CD14-positive monocyte (primary cell): ENCODE data around the gene NOP9. TPM values are rescaled to one million over a fixed set of nuclear protein-coding genes. Genes with fewer than 3 reads are reported as not detected.

Source experiments
- DNase-seq, 3 donors: peaks; one replicate each; pipeline ENCODE4 v3.0.0-alpha.2; 2011 to 2022
- H2AFZ ChIP-seq: 2 replicates; pipeline ENCODE4 v1.6.0; 2012; ENCODE audit warnings: mild to moderate bottlenecking, low read depth, low read length, inconsistent platforms; ENCODE audit not compliant: insufficient read depth, poor library complexity, severe bottlenecking
- H3K27ac ChIP-seq, 2 donors: 1 replicate in 1 of 2; 2 replicates in 1 of 2; pipeline ENCODE4 v1.5.1; 2012 to 2013; ENCODE audit warnings: low read length in 2 of 2, control low read depth in 1 of 2, inconsistent platforms in 1 of 2, low read depth in 1 of 2, mild to moderate bottlenecking in 1 of 2
- H3K27me3 ChIP-seq, 2 donors: one replicate each; pipeline versions ENCODE4 v1.6.0 to v1.6.1; 2011 to 2013; ENCODE audit warnings: low read length in 2 of 2; ENCODE audit not compliant: control insufficient read depth in 2 of 2, insufficient read depth in 2 of 2
- H3K36me3 ChIP-seq, 2 donors: replicated peaks in 1 of 2; 1 replicate in 1 of 2; 2 replicates in 1 of 2; pipeline versions ENCODE4 v1.5.1 to v1.6.1; 2012 to 2013; ENCODE audit warnings: low read length in 2 of 2, control low read depth in 1 of 2, inconsistent platforms in 1 of 2, mild to moderate bottlenecking in 1 of 2; ENCODE audit not compliant: insufficient read depth in 2 of 2, control insufficient read depth in 1 of 2
- H3K4me1 ChIP-seq, 2 donors: 1 replicate in 1 of 2; 2 replicates in 1 of 2; pipeline versions ENCODE4 v1.5.1 to v1.6.1; 2012 to 2013; ENCODE audit warnings: low read length in 2 of 2, control low read depth in 1 of 2, inconsistent platforms in 1 of 2, mild to moderate bottlenecking in 1 of 2, moderate library complexity in 1 of 2; ENCODE audit not compliant: insufficient read depth in 2 of 2, control insufficient read depth in 1 of 2
- H3K4me2 ChIP-seq: replicated peaks from 2 replicates; pipeline ENCODE3; 2012; ENCODE audit warnings: low read length, moderate library complexity, mild to moderate bottlenecking; ENCODE audit not compliant: poor library complexity, severe bottlenecking; ENCODE audit errors: extremely low read depth
- H3K4me3 ChIP-seq, 3 experiments: fragments of 200-600 bp in 1 of 3; sonication (generic) in 1 of 3; replicated peaks in 1 of 3; 1 replicate in 2 of 3; 2 replicates in 1 of 3; pipeline ENCODE4 v1.5.1; 2011 to 2013; ENCODE audit warnings: low read length in 3 of 3, mild to moderate bottlenecking in 3 of 3, control low read depth in 2 of 3, low read depth in 2 of 3, inconsistent platforms in 1 of 3, moderate library complexity in 1 of 3
- H3K79me2 ChIP-seq: 2 replicates; pipeline ENCODE4 v1.6.0; 2012; ENCODE audit warnings: mild to moderate bottlenecking, control low read depth, inconsistent platforms, low read length, moderate library complexity; ENCODE audit not compliant: insufficient read depth
- H3K9ac ChIP-seq: 2 replicates; pipeline ENCODE4 v1.6.0; 2017; ENCODE audit warnings: low read length, mild to moderate bottlenecking; ENCODE audit not compliant: insufficient read depth, poor library complexity, severe bottlenecking
- H3K9me3 ChIP-seq, 2 donors: replicated peaks in 1 of 2; 1 replicate in 1 of 2; 2 replicates in 1 of 2; pipeline versions ENCODE4 v1.5.1 to v1.6.1; 2012 to 2013; ENCODE audit warnings: low read length in 2 of 2, control low read depth in 1 of 2; ENCODE audit not compliant: control insufficient read depth in 1 of 2, insufficient read depth in 1 of 2
- H4K20me1 ChIP-seq: 2 replicates; pipeline ENCODE4 v1.6.0; 2012; ENCODE audit warnings: mild to moderate bottlenecking, low read length, control low read depth, moderate library complexity; ENCODE audit not compliant: insufficient read depth
- H3K27ac Mint-ChIP-seq, 7 donors: one replicate each; pipeline ENCODE4 v1.8.0; 2020; ENCODE audit warnings: mild to moderate bottlenecking in 7 of 7, mixed read lengths in 7 of 7, moderate library complexity in 6 of 7, inconsistent platforms in 2 of 7
- H3K27me3 Mint-ChIP-seq, 3 donors: one replicate each; pipeline ENCODE4 v1.8.0; 2021 to 2022; ENCODE audit warnings: low read depth in 3 of 3, mild to moderate bottlenecking in 3 of 3, mixed read lengths in 3 of 3, moderate library complexity in 3 of 3, inconsistent platforms in 1 of 3
- H3K36me3 Mint-ChIP-seq, 2 donors: one replicate each; pipeline ENCODE4 v1.8.0; 2020; ENCODE audit warnings: mixed read lengths in 2 of 2, inconsistent platforms in 1 of 2, mild to moderate bottlenecking in 1 of 2
- H3K4me1 Mint-ChIP-seq: one replicate; pipeline ENCODE4 v1.8.0; 2020; ENCODE audit warnings: mild to moderate bottlenecking, mixed read lengths
- H3K4me3 Mint-ChIP-seq, 2 donors: one replicate each; pipeline ENCODE4 v1.8.0; 2020; ENCODE audit warnings: mild to moderate bottlenecking in 2 of 2, mixed read lengths in 2 of 2, moderate library complexity in 1 of 2
- H3K9me3 Mint-ChIP-seq, 7 donors: one replicate each; pipeline ENCODE4 v1.8.0; 2020 to 2022; ENCODE audit warnings: mixed read lengths in 7 of 7, mild to moderate bottlenecking in 6 of 7, moderate library complexity in 6 of 7, inconsistent platforms in 2 of 7
- CTCF ChIP-seq: fragments of 200-600 bp; IDR thresholded peaks from one replicate; pipeline ENCODE4 v1.8.0; 2022; ENCODE audit warnings: antibody characterized with exemption, mild to moderate bottlenecking
- WGBS: methylation state at CpG from one replicate; pipeline ENCODE4 v1.1.5; 2013; ENCODE audit warnings: missing lambda C conversion rate; ENCODE audit not compliant: insufficient coverage; 5-methylcytosine and 5-hydroxymethylcytosine counted together
- intact Hi-C, 2 donors: fragments of 100-400 bp; cut with micrococcal nuclease; formaldehyde crosslinking; loops; one replicate each; pipeline versions ENCODE4 v1.15.0 to v1.15.1; 2023
- polyA plus RNA-seq, 3 donors: library from polyadenylated mRNA; depleted of rRNA in 1 of 3; unstranded in 2 of 3; stranded (reverse) in 1 of 3; fragments of 300-500 nt in 2 of 3; fragments of >200 nt in 1 of 3; fragmentation: Illumina TruSeq in 2 of 3; gene quantifications; 1 replicate in 2 of 3; 2 replicates in 1 of 3; pipeline ENCODE4 v1.2.3, GENCODE V29; 2012 to 2021

The NOP9 gene
- polyA plus RNA-seq, 3 donors, result 1.2 to 16.6 (median 1.3) TPM

- peaks cover 26 to 30% of the 10 kb centered on the region in 2 donors for H3K36me3 Mint-ChIP-seq
- H3K4me2 ChIP-seq, result peak overlapping the region; percentile 93
- peaks cover 21% of the 10 kb centered on the region for H4K20me1 ChIP-seq
- H3K4me3 Mint-ChIP-seq, result peak overlapping the region; percentile 81 to 95
- no peaks in the 10 kb centered on the region for H3K9me3 ChIP-seq
- no peaks in the 10 kb centered on the region for H3K36me3 ChIP-seq
- TF ChIP-seq CTCF, result no peak
- peaks cover 0 to 2% (median 0%) of the 10 kb centered on the region in 7 donors for H3K9me3 Mint-ChIP-seq
- peaks cover 48% of the 10 kb centered on the region for H3K79me2 ChIP-seq
- H3K27ac Mint-ChIP-seq, result peak overlapping the region; percentile 95 to 99 (median 98)
- peaks cover 84% of the 10 kb centered on the region for H3K4me1 Mint-ChIP-seq
- 87% methylated on average over 4 of the region's 10 CpGs for WGBS
- H3K4me3 ChIP-seq, result peak overlapping the region; percentile 24 to 84 (median 30)
- H3K27me3 Mint-ChIP-seq, result peaks cover 1 to 4% (median 3%) of the 10 kb centered on the region in 3 donors
- H3K27ac ChIP-seq, result peak overlapping the region; percentile 85 to 89
- intact Hi-C loops, result no loop called here
- H3K9ac ChIP-seq, result peak overlapping the region; percentile 39
- peaks cover 81 to 92% of the 10 kb centered on the region in 2 donors for H3K4me1 ChIP-seq
- H2AFZ ChIP-seq, result no peak overlapping the region
- H3K27me3 ChIP-seq, result no peaks in the 10 kb centered on the region
- DNase-seq, result peak in 1 of 3 donors; percentile 35
These were observed 15.7 kb downstream of the NOP9 start for GRCh38 chr14:24315243-24315806.

- peak overlapping the region in 2 of 3 experiments; percentile 30 to 84 for H3K4me3 ChIP-seq
- 92% methylated on average over 62 of the region's 70 CpGs for WGBS
- no peaks in the 10 kb centered on the region for H3K36me3 ChIP-seq
- no peak for DNase-seq
- H3K9me3 ChIP-seq, result no peaks in the 10 kb centered on the region
- TF ChIP-seq CTCF, result no peak
- intact Hi-C loops, result no loop called here
- Mint-ChIP-seq H3K36me3 (peaks cover 26 to 30% of the 10 kb centered on the region in 2 donors), H3K27ac (peak overlapping the region in 6 of 7 donors; percentile 35 to 99 (median 96)), H3K9me3 (peaks cover 0 to 4% (median 0%) of the 10 kb centered on the region in 7 donors), H3K4me3 (peak overlapping the region; percentile 81 to 95), H3K27me3 (peaks cover 1 to 6% (median 3%) of the 10 kb centered on the region in 3 donors), H3K4me1 (peaks cover 82% of the 10 kb centered on the region)
- peaks cover 78 to 85% of the 10 kb centered on the region in 2 donors for H3K4me1 ChIP-seq
- H4K20me1 ChIP-seq, result peaks cover 18% of the 10 kb centered on the region
- peak overlapping the region; percentile 85 to 89 for H3K27ac ChIP-seq
- H3K4me2 ChIP-seq, result peak overlapping the region; percentile 93
- H3K9ac ChIP-seq, result no peak overlapping the region
- no peaks in the 10 kb centered on the region for H3K27me3 ChIP-seq
- peaks cover 41% of the 10 kb centered on the region for H3K79me2 ChIP-seq
- H2AFZ ChIP-seq, result no peak overlapping the region
These were observed 16.4 kb downstream of the NOP9 start for GRCh38 chr14:24315807-24316596.
